SU-DHL-6 (cell line): ENCODE results near the gene ZSCAN21.

ENCODE experiments used
- CTCF ChIP-seq: fragments of 200-600 bp; sonication (generic); IDR thresholded peaks from one replicate; pipeline ENCODE4 v1.5.1; 2017; ENCODE audit warnings: antibody characterized with exemption, mild to moderate bottlenecking, low read length, moderate library complexity; ENCODE audit not compliant: insufficient read depth, poor library complexity, severe bottlenecking
- EZH2phosphoT487 ChIP-seq: fragments of 200-600 bp; sonication (generic), shearing (Covaris generic); conservative IDR thresholded peaks from 2 replicates; pipeline ENCODE4 v1.6.1; 2018; ENCODE audit warnings: mild to moderate bottlenecking, antibody characterized with exemption, low read length, moderate library complexity, mixed read lengths

GRCh38 chr7:100063376-100063775 is 13.8 kb downstream of the ZSCAN21 start:
- TF ChIP-seq CTCF = no peak
- TF ChIP-seq EZH2phosphoT487 = no peak
